ENCODE results near the gene AKAP14. TPM values are rescaled to one million over a fixed set of nuclear protein-coding genes. Genes with fewer than 3 reads are reported as not detected.
A peak's percentile ranks its signal among the peaks of the same experiment; 100 is the strongest.
"Not testable (repeated sequence)": the region's sequence is repeated elsewhere in the genome, so short reads cannot be mapped to it uniquely, and the experiment has no call there.

Gene AKAP14
- total RNA-seq, 2 experiments from 2014 or later, result not detected

- peak; percentile 11 for DNase-seq
- H3K4me3 Mint-ChIP-seq, result peak overlapping the region; percentile 49
- H3K4me1 Mint-ChIP-seq (ENCODE audit: low read depth), result peaks cover 6% of the 10 kb centered on the region
- H3K27ac Mint-ChIP-seq, result no peak overlapping the region
- ChIA-PET CTCF (no interaction called here), POLR2A (no interaction called here)
- H3K27me3 Mint-ChIP-seq, result no peaks in the 10 kb centered on the region
- no peaks in the 10 kb centered on the region for H3K36me3 Mint-ChIP-seq
- H3K9me3 Mint-ChIP-seq, result no peaks in the 10 kb centered on the region
- intact Hi-C loops (cut with micrococcal nuclease), result loop anchor here (1.0 to 10.0 kb wide), 3 partner anchors 93 to 368 kb away; no protein-coding TSS in a partner anchor
These were observed 9.9 kb upstream of the AKAP14 start for GRCh38 chrX:119885554-119886428.

- Mint-ChIP-seq H3K27me3 (no peaks in the 10 kb centered on the region), H3K36me3 (no peaks in the 10 kb centered on the region), H3K4me3 (peak overlapping the region; percentile 35), H3K4me1 (ENCODE audit: low read depth) (peaks cover 6% of the 10 kb centered on the region), H3K9me3 (no peaks in the 10 kb centered on the region), H3K27ac (no peak overlapping the region)
- POLR2A ChIA-PET, result interaction anchor here (1.1 kb wide), 1 partner anchor 97 kb away, joined by 4 read pairs; the partner anchor contains the start of gene RPL39
- intact Hi-C loops (cut with micrococcal nuclease), result loop anchor here (5.0 to 10.0 kb wide), 2 partner anchors 357 to 371 kb away; no protein-coding TSS in a partner anchor
- peak; percentile 78 for DNase-seq
- CTCF ChIA-PET, result interaction anchor here (0.6 to 1.3 kb wide), 14 partner anchors 8 to 284 kb away, joined by 3 to 8 read pairs (median 4); partner anchors contain the start of genes AKAP14, SOWAHD and UPF3B
These were observed 7.8 kb upstream of the AKAP14 start for GRCh38 chrX:119887721-119888425.

- not testable (repeated sequence) for H3K27me3 Mint-ChIP-seq
These were observed 5.1 kb upstream of the AKAP14 start for GRCh38 chrX:119890626-119891025.

GRCh38 chrX:119891961-119892692 lies 3.6 kb upstream of the AKAP14 start:
- H3K27me3 Mint-ChIP-seq; H3K36me3 Mint-ChIP-seq; H3K27ac Mint-ChIP-seq; H3K4me1 Mint-ChIP-seq (ENCODE audit: low read depth); intact Hi-C loops (cut with micrococcal nuclease); H3K4me3 Mint-ChIP-seq; CTCF ChIA-PET; H3K9me3 Mint-ChIP-seq; POLR2A ChIA-PET; DNase-seq: not testable (repeated sequence)

More at GRCh38 chrX:119890626-119891025, 5.1 kb upstream of the AKAP14 start:
- H3K4me1 Mint-ChIP-seq (ENCODE audit: low read depth); H3K4me3 Mint-ChIP-seq; DNase-seq; H3K9me3 Mint-ChIP-seq; H3K27ac Mint-ChIP-seq; POLR2A ChIA-PET; intact Hi-C loops (cut with micrococcal nuclease); CTCF ChIA-PET; H3K36me3 Mint-ChIP-seq: not testable (repeated sequence)

- Mint-ChIP-seq H3K9me3 (no peaks in the 10 kb centered on the region), H3K4me1 (ENCODE audit: low read depth) (no peaks in the 10 kb centered on the region), H3K36me3 (no peaks in the 10 kb centered on the region), H3K27me3 (no peaks in the 10 kb centered on the region), H3K4me3 (no peak overlapping the region), H3K27ac (no peak overlapping the region)
- POLR2A ChIA-PET, result no interaction called here
- CTCF ChIA-PET, result no interaction called here
- intact Hi-C loops (cut with micrococcal nuclease), result no loop called here
- no peak for DNase-seq
These were observed 3.4 kb downstream of the AKAP14 start for GRCh38 chrX:119899125-119899524.

GRCh38 chrX:119900976-119901375 lies 5.3 kb downstream of the AKAP14 start:
- no peaks in the 10 kb centered on the region for H3K9me3 Mint-ChIP-seq
- DNase-seq, result no peak
- no peak overlapping the region for H3K27ac Mint-ChIP-seq
- H3K4me3 Mint-ChIP-seq, result no peak overlapping the region
- H3K36me3 Mint-ChIP-seq, result no peaks in the 10 kb centered on the region
- ChIA-PET POLR2A (no interaction called here), CTCF (interaction anchor here (1.9 kb wide), 1 partner anchor 13 kb away, joined by 5 read pairs; no protein-coding TSS in a partner anchor)
- intact Hi-C loops (cut with micrococcal nuclease), result no loop called here
- no peaks in the 10 kb centered on the region for H3K27me3 Mint-ChIP-seq
- H3K4me1 Mint-ChIP-seq (ENCODE audit: low read depth), result no peaks in the 10 kb centered on the region

GRCh38 chrX:119916310-119916709 lies 20.6 kb downstream of the AKAP14 start:
- H3K9me3 Mint-ChIP-seq, result no peaks in the 10 kb centered on the region
- intact Hi-C loops (cut with micrococcal nuclease), result no loop called here
- H3K4me3 Mint-ChIP-seq, result no peak overlapping the region
- H3K4me1 Mint-ChIP-seq (ENCODE audit: low read depth), result no peaks in the 10 kb centered on the region
- H3K27ac Mint-ChIP-seq, result no peak overlapping the region
- no peaks in the 10 kb centered on the region for H3K36me3 Mint-ChIP-seq
- no peak for DNase-seq
- ChIA-PET CTCF (no interaction called here), POLR2A (no interaction called here)
- H3K27me3 Mint-ChIP-seq, result no peaks in the 10 kb centered on the region

- H3K4me1 Mint-ChIP-seq (ENCODE audit: low read depth), result no peaks in the 10 kb centered on the region
- no peaks in the 10 kb centered on the region for H3K27me3 Mint-ChIP-seq
- intact Hi-C loops (cut with micrococcal nuclease), result no loop called here
- CTCF ChIA-PET, result no interaction called here
- POLR2A ChIA-PET, result no interaction called here
- no peak overlapping the region for H3K4me3 Mint-ChIP-seq
- no peaks in the 10 kb centered on the region for H3K36me3 Mint-ChIP-seq
- H3K9me3 Mint-ChIP-seq, result no peaks in the 10 kb centered on the region
- DNase-seq, result no peak
- H3K27ac Mint-ChIP-seq, result no peak overlapping the region
These were observed 22.2 kb downstream of the AKAP14 start for GRCh38 chrX:119917877-119918276.

GRCh38 chrX:119919835-119920585 lies 24.3 kb downstream of the AKAP14 start:
- H3K27me3 Mint-ChIP-seq, result no peaks in the 10 kb centered on the region
- H3K4me3 Mint-ChIP-seq, result no peak overlapping the region
- H3K36me3 Mint-ChIP-seq, result no peaks in the 10 kb centered on the region
- intact Hi-C loops (cut with micrococcal nuclease), result no loop called here
- H3K4me1 Mint-ChIP-seq (ENCODE audit: low read depth), result no peaks in the 10 kb centered on the region
- DNase-seq, result no peak
- ChIA-PET CTCF (no interaction called here), POLR2A (interaction anchor here (0.8 kb wide), 1 partner anchor 8 kb away, joined by 3 read pairs; no protein-coding TSS in a partner anchor)
- H3K27ac Mint-ChIP-seq, result no peak overlapping the region
- H3K9me3 Mint-ChIP-seq, result no peaks in the 10 kb centered on the region

GRCh38 chrX:119922391-119922790 lies 26.7 kb downstream of the AKAP14 start:
- H3K36me3 Mint-ChIP-seq; POLR2A ChIA-PET; H3K4me1 Mint-ChIP-seq (ENCODE audit: low read depth); H3K27me3 Mint-ChIP-seq; DNase-seq; H3K4me3 Mint-ChIP-seq; H3K9me3 Mint-ChIP-seq; intact Hi-C loops (cut with micrococcal nuclease); CTCF ChIA-PET; H3K27ac Mint-ChIP-seq: not testable (repeated sequence)

- Mint-ChIP-seq H3K4me1 (ENCODE audit: low read depth) (no peaks in the 10 kb centered on the region), H3K4me3 (no peak overlapping the region), H3K27ac (no peak overlapping the region), H3K9me3 (no peaks in the 10 kb centered on the region), H3K27me3 (no peaks in the 10 kb centered on the region), H3K36me3 (peaks cover 7% of the 10 kb centered on the region)
- ChIA-PET POLR2A (no interaction called here), CTCF (no interaction called here)
- DNase-seq, result no peak
- intact Hi-C loops (cut with micrococcal nuclease), result no loop called here
These were observed 39.7 kb downstream of the AKAP14 start for GRCh38 chrX:119935215-119935874.
